Astrocyte (in vitro differentiated cells and primary cell): ENCODE measurements around the gene RIMBP2.

Experiments
- EZH2 ChIP-seq: IDR thresholded peaks from 2 replicates; pipeline ENCODE4 v1.6.1; 2012; ENCODE audit warnings: mild to moderate bottlenecking, low read length, inconsistent platforms; ENCODE audit not compliant: insufficient read depth
- TF ChIP-seq, protein P1 (sequence below): IDR thresholded peaks from 2 replicates; pipeline ENCODE4 v1.5.1; 2011; ENCODE audit warnings: low read depth, mild to moderate bottlenecking, inconsistent platforms, low read length, moderate library complexity; ENCODE audit not compliant: insufficient read depth

DNA sequence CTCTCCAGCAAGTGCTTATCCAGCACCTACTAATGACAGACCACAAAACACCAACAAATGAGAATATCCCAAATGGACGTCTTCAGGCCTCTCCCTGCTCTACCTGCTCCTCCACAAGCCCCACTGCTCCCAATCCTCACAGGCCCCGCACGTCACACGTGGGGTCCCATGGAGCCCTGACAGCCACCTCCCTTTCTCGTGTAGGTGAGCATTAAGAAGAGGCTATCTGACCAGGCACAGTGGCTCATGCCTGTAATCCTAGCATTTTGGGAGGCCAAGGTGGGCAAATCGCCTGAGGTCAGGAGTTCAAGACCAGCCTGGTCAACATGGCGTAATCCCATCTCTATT is 5.4 kb downstream of the RIMBP2 start:
- TF ChIP-seq, protein P1, sequence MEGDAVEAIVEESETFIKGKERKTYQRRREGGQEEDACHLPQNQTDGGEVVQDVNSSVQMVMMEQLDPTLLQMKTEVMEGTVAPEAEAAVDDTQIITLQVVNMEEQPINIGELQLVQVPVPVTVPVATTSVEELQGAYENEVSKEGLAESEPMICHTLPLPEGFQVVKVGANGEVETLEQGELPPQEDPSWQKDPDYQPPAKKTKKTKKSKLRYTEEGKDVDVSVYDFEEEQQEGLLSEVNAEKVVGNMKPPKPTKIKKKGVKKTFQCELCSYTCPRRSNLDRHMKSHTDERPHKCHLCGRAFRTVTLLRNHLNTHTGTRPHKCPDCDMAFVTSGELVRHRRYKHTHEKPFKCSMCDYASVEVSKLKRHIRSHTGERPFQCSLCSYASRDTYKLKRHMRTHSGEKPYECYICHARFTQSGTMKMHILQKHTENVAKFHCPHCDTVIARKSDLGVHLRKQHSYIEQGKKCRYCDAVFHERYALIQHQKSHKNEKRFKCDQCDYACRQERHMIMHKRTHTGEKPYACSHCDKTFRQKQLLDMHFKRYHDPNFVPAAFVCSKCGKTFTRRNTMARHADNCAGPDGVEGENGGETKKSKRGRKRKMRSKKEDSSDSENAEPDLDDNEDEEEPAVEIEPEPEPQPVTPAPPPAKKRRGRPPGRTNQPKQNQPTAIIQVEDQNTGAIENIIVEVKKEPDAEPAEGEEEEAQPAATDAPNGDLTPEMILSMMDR, result no peak
- no peak for TF ChIP-seq EZH2
